Stimulated activated CD4-positive, alpha-beta T cell treated with anti-CD3 and anti-CD28 coated beads, Interleukin-1b, Interleukin-23, amount 100 ng/mL, for 1 hour (primary cell): ENCODE data around the gene OBSCN.

Experiments
- DNase-seq, 2 donors: peaks; one replicate each; pipeline ENCODE4 v3.0.0-alpha.2; 2020; ENCODE audit warnings: low read depth in 2 of 2

Gene OBSCN, protein sequence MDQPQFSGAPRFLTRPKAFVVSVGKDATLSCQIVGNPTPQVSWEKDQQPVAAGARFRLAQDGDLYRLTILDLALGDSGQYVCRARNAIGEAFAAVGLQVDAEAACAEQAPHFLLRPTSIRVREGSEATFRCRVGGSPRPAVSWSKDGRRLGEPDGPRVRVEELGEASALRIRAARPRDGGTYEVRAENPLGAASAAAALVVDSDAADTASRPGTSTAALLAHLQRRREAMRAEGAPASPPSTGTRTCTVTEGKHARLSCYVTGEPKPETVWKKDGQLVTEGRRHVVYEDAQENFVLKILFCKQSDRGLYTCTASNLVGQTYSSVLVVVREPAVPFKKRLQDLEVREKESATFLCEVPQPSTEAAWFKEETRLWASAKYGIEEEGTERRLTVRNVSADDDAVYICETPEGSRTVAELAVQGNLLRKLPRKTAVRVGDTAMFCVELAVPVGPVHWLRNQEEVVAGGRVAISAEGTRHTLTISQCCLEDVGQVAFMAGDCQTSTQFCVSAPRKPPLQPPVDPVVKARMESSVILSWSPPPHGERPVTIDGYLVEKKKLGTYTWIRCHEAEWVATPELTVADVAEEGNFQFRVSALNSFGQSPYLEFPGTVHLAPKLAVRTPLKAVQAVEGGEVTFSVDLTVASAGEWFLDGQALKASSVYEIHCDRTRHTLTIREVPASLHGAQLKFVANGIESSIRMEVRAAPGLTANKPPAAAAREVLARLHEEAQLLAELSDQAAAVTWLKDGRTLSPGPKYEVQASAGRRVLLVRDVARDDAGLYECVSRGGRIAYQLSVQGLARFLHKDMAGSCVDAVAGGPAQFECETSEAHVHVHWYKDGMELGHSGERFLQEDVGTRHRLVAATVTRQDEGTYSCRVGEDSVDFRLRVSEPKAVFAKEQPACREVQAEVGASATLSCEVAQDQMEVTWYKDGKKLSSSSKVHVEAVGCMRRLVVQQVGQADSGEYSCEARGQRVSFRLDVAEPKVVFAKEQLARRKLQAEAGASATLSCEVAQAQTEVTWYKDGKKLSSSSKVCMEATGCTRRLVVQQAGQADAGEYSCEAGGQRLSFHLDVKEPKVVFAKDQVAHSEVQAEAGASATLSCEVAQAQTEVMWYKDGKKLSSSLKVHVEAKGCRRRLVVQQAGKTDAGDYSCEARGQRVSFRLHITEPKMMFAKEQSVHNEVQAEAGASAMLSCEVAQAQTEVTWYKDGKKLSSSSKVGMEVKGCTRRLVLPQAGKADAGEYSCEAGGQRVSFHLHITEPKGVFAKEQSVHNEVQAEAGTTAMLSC (N-terminal part only)

GRCh38 chr1:228207851-228208821 lies at the start of gene OBSCN:
TSS of gene OBSCN (plus strand) at chr1:228208044. CDS start at chr1:228211784, 3,740 bp downstream.
- no peak for DNase-seq

DNA sequence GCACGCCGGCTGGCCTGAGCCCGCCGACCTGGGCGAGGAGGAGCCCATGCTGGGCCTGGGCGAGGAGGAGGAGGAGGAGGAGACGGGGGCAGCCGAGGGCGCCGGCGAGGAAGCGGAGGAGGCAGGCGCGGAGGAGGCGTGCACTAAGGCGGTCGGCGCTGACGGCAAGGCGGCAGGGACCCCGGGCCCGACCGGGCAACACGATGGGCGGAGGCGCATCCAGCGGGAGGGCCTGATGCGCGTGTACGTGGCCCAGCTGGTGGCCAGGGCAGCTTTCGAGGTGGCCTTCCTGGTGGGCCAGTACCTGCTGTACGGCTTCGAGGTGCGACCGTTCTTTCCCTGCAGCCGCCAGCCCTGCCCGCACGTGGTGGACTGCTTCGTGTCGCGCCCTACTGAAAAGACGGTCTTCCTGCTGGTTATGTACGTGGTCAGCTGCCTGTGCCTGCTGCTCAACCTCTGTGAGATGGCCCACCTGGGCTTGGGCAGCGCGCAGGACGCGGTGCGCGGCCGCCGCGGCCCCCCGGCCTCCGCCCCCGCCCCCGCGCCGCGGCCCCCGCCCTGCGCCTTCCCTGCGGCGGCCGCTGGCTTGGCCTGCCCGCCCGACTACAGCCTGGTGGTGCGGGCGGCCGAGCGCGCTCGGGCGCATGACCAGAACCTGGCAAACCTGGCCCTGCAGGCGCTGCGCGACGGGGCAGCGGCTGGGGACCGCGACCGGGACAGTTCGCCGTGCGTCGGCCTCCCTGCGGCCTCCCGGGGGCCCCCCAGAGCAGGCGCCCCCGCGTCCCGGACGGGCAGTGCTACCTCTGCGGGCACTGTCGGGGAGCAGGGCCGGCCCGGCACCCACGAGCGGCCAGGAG lies 49.5 kb upstream of the OBSCN start:
- DNase-seq: no peak

DNA sequence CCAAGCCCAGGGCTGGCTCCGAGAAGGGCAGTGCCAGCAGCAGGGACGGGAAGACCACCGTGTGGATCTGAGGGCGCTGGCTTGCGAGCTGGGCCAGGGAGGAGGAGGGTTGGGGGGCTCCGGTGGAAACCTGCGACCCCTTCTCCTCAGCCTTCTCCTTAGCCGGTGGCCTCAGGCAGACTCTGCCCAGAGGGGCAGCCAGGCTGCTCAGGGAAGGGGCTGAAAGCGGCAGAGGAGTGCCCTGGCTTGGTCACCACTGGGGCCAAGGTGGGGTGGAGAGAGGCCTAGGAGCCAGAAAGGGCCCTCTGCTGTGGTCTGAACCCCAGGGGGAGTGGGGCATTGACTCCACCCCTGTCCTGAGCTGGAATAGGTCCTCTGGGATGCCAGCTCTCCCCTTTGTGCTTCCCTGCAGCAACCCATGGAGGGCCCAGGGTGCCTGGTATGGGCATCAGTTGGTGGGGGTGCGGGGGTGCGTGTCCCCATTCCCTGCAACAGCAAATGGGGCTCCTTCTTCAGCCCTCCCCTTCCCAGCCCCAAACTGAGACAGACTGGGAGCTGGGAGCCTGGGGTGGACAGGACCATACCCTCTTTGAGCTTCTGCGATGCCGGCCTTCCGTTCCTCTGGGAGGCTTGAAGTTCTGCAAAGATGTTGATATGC lies 48.7 kb upstream of the OBSCN start:
- DNase-seq: no peak

DNA sequence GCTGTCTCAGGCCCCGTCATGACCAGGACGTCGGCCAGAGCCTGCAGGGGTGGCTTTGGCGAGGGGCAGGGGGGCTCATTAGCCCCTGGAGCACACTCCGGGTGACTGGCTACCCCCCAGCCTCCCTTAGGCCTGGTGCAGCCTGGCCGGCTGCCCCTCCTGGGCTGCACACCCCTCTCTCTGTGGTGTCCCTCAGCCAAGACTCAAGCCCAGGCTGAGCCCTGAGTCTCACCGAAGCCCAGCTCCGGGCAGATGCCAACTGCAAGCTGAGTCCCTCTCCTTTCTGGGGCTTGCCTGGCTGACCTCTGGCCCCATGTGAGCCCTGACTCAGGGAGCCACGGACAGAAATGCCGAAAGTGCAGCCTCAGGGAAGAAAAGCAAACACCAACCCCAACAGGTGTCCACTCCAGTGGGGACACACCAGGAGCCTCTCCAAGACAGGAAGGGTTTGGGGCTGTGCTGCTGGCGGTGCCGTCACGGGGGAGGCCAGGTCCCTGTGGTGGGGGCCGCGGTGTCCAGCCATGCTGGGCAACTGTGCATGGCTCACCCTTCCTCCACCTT lies 47.6 kb upstream of the OBSCN start:
- DNase-seq: no peak

GRCh38 chr1:228161362-228161761 lies 46.5 kb upstream of the OBSCN start:
- DNase-seq: no peak

DNA sequence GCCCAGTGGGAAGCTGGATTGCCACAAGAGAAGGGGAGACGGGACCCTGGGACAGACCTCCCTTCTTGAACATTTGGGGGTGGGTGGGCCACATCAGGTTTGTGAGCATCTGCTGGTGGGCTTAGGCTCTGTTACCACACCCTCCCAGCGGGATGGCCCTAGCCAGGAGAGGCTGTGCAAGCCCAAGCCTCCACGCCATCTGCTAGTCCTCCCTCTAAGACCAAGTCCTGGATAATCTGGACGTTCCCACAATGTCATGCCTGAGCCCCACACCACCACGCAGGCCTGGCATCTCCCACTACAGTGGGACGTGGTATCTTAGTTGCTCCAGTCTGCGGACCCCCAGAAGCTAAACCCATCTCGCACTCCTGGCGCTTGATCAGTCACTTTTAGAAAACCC lies 46.0 kb upstream of the OBSCN start:
- no peak for DNase-seq

DNA sequence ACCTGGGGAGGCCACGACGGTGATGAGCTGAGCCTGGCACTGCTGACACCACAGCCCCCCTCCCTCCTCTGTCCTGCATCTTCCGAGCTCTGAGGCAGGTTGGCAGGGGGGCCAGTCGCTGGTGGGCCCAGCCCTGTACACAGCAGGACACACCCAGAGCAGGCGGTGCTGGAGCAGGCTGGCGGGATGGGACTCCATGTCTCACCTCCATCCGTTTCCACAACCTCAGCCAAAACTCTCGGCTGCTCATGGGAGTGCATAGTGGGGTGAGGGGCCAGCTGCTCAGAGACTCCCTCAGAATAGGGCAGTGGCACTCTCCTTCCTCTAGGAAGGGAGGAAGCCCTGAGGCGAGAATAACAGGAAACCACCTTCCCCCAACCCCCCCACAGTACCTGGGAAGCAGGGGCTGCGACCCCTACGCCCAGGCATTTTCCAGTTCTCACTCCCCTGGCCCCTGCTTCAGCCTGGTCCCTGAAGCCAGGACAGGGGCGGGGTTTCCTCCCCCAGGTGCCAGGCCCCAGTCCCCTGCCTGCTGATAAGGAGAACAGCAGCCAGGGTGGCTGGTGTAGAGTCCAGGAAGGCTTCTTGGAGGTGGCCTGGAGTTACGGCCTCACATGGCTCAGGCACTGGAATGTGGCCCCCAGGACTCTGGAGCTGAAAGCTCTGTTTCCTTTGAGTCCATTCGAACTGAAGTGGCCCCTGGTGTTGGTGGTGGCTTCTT lies 45.4 kb upstream of the OBSCN start:
- no peak for DNase-seq

DNA sequence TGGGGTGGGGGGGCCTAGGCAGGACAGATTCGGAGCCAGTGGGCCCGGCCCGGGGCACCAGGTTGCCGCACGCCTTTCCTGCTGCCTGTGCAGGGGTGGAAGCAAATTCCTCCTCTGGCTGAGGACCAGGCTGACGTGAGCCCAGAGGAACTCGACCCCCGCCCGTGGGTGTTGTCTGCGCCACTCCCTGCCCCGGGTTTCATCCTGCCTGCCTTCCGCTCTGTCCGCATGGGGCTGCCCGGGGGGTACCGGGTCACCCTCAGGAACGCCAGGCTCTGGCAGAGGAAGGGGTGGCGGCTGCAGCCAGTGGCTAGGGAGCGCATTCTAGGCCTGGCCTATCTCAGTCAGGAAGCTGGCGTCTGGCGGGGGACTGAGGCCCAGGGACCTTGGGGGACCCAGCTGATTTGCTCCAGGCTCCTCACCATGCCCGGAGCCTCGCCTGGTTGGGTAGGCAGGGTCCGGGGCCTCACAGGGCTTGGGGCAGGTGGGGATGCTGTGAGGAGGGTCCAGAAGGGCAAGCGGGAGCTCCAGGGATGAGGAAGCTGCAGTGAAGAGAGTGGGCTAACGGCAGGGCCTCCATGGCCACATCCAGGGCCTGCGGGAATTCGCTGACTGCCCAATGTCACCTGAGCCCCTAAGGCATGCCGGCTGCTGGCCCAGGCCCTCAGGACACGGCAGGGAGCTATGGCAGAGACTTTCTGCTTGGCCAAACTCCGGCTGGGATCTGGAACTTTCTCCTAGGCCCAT lies 44.7 kb upstream of the OBSCN start:
- DNase-seq: no peak

- DNase-seq: no peak
Observed at GRCh38 chr1:228163776-228164519, 43.9 kb upstream of the OBSCN start.

DNA sequence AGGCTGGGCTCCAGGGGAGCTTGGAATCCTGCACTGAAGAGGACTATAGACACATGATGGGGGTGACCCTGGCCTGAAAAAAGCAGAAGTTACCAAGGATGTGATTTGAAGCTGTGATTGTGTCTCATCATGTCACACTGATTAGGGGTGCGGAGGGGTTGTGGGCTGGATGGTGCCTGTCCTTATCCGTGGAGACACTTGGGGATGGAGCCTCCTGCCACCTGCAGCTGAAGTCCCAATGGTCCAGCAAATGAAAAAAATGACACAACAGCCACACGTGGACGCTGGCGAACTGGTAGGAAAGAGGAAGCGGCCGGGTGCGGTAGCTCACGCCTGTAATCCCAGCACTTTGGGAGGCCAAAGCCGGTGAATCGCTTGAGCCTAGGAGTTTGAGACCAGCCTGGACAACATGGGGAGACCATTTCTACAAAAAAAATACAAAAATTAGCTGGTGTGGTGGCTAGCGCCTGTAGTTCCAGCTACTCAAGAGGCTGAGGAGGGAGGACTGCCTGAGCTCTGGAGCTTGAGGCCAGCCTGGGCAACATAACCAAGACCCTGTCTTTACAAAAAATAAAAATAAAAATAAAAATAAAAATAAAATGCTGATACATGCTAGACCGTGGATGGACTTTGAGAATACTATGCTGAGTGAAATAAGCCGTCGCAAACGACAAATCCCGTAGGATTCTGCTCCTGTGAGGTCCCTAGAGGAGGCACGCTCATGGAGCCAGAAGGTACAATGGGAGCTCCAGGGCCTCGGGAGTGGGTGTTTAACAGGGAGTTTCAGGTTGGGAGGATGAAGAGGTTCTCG lies 43.1 kb upstream of the OBSCN start:
- DNase-seq: no peak

- peak; percentile 99 to 100 for DNase-seq
Observed at GRCh38 chr1:228165372-228166169, 42.3 kb upstream of the OBSCN start, which contains the start of gene IBA57. TSS of gene IBA57 (plus strand) at chr1:228165804. CDS start at chr1:228165817, 13 bp downstream.

DNA sequence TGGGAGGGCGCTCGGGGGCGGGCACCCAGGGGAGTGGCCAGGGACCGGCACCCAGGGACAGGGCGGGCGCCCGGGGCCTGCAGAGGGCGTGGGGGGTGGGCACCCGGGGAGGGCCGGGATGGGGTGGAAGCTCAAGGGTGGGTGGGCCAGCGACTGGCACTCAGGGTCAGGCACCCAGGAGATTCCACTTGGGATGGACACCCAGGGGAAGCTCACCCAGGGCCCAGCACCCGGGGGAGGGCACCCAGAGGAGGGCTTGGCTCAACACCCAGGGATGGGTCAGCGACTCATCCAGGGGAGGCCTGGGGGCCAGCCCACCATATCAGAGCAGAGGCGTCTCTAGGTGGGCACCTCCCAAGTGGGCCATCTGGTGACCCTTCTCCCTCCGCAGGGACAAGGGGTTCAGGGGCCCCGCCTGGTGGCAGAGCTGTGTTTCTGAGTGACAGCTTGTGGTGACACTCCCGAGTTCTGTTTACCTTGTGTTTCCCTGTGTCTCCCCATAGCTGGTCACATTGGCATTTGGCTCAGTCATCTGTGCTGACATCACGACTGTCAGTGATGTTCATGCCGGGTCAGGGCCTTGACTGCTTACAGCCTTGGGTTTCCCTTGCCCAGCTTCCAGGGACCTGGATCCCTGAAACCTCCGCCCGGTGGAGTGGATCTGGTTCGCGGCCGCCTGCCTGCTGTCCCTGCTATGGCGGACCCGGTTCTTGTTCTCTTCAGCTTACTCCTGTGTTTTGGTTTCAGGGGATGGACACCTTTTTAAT lies 41.5 kb upstream of the OBSCN start:
- DNase-seq: no peak

DNA sequence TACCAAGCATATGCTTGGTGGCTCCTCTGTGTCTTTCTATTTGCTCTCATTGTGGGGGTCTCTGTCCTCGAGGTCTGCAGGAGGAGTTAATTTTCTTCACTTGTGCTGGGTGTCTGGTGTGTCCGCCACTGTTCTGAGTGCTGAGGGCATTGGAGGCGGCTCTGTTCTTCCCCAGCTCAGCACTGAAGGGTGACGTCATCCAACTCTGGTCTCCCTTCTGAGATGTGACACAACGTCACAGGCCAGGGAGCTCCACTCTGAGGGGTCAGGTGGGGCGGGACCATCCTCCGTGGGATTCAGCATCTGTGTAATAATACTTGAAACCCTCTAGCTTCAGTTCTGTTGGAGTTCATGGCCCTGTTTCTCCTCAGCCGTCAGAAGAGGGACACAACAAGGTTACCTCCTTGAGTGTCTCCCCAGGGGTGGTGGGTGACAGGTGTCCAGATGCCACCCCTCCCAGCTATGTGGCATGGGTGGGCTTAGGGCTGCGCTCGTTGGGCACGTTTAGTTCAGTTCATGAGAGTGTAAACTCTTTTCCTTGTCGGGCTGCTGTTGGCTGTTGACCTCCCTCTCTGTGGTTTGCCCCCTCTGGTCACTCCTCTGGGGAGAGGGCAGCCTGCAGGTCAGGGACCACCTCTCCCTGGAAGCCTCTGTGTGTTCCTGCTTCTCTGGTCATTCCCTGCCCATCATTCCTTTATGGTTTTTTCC lies 39.1 kb upstream of the OBSCN start:
- DNase-seq: no peak

- DNase-seq: no peak
Observed at GRCh38 chr1:228169345-228169744, 38.5 kb upstream of the OBSCN start.
